Measurements from ENCODE around the gene RNF213.

GRCh38 chr17:80339731-80340456 is 79.2 kb downstream of the RNF213 start:
- TF ChIP-seq EZH2 (IDR thresholded peaks at IDR 0.05; ENCODE audit: borderline replicate concordance, low read length): no peak
- TF ChIP-seq, protein P1, sequence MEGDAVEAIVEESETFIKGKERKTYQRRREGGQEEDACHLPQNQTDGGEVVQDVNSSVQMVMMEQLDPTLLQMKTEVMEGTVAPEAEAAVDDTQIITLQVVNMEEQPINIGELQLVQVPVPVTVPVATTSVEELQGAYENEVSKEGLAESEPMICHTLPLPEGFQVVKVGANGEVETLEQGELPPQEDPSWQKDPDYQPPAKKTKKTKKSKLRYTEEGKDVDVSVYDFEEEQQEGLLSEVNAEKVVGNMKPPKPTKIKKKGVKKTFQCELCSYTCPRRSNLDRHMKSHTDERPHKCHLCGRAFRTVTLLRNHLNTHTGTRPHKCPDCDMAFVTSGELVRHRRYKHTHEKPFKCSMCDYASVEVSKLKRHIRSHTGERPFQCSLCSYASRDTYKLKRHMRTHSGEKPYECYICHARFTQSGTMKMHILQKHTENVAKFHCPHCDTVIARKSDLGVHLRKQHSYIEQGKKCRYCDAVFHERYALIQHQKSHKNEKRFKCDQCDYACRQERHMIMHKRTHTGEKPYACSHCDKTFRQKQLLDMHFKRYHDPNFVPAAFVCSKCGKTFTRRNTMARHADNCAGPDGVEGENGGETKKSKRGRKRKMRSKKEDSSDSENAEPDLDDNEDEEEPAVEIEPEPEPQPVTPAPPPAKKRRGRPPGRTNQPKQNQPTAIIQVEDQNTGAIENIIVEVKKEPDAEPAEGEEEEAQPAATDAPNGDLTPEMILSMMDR (IDR thresholded peaks at IDR 0.05; ENCODE audit: low read length): no peak
